PC-9 (cell line): ENCODE results near the gene SLIT1. TPM values are rescaled to one million over a fixed set of nuclear protein-coding genes. Genes with fewer than 3 reads are reported as not detected.

Experiments used
- BruUV-seq: library from RNA; stranded (reverse); fragments of 400-500 nt; replicated peaks from 2 replicates; lab custom pipeline; 2021; lab: Mats Ljungman, UMichigan
- CTCF ChIA-PET: fragments of 300-600 bp; sonication (Branson Sonifier 250); formaldehyde crosslinking; loops from one replicate; lab custom pipeline; 2022; ENCODE audit warnings: antibody characterized with exemption; lab: Charles Lee
- POLR2A ChIA-PET: fragments of 300-600 bp; sonication (Branson Sonifier 250); formaldehyde crosslinking; loops from one replicate; lab custom pipeline; 2022; ENCODE audit warnings: antibody characterized with exemption; ENCODE audit not compliant: unreplicated experiment; lab: Charles Lee
- DNase-seq, 2 experiments: peaks; one replicate each; pipeline versions ENCODE4 v3.0.0 to v3.0.0-alpha.2; 2015 to 2022; ENCODE audit warnings: mixed read lengths in 1 of 2
- H2AFZ ChIP-seq: fragments of 200-600 bp; sonication (generic); 2 replicates; pipeline ENCODE4 v1.8.1; 2017; ENCODE audit warnings: antibody characterized with exemption
- H3F3A ChIP-seq: fragments of 200-600 bp; sonication (generic); 2 replicates; pipeline ENCODE4 v1.8.1; 2017; ENCODE audit warnings: antibody characterized with exemption, mild to moderate bottlenecking, low read depth; ENCODE audit not compliant: insufficient read depth
- H3K27ac ChIP-seq: fragments of 200-600 bp; sonication (generic); 2 replicates; pipeline ENCODE4 v1.6.1; 2016; ENCODE audit warnings: mixed run types
- H3K27me3 ChIP-seq: fragments of 200-600 bp; sonication (generic); 2 replicates; pipeline ENCODE4 v1.6.1; 2016; ENCODE audit warnings: low read depth, mixed run types; ENCODE audit not compliant: insufficient read depth
- H3K36me3 ChIP-seq: fragments of 200-600 bp; sonication (generic); 2 replicates; pipeline ENCODE4 v1.6.1; 2016; ENCODE audit warnings: low read depth, mixed run types
- H3K4me1 ChIP-seq: fragments of 200-600 bp; sonication (generic); replicated peaks from 2 replicates; pipeline ENCODE4 v1.6.1; 2016; ENCODE audit warnings: mixed run types; ENCODE audit not compliant: insufficient read depth
- H3K4me2 ChIP-seq: fragments of 200-600 bp; sonication (generic); 2 replicates; pipeline ENCODE4 v1.6.1; 2017; ENCODE audit warnings: mixed run types
- H3K4me3 ChIP-seq: fragments of 200-600 bp; sonication (generic); 2 replicates; pipeline ENCODE4 v1.6.1; 2016; ENCODE audit warnings: mixed run types
- H3K79me2 ChIP-seq: fragments of 200-600 bp; sonication (generic); 2 replicates; pipeline ENCODE4 v1.6.1; 2017; ENCODE audit warnings: low read depth, mixed run types
- H3K9me2 ChIP-seq: fragments of 200-600 bp; sonication (generic); 2 replicates; pipeline ENCODE4 v1.8.1; 2017; ENCODE audit warnings: mild to moderate bottlenecking; ENCODE audit not compliant: insufficient read depth
- H3K9me3 ChIP-seq: fragments of 200-600 bp; sonication (generic); 2 replicates; pipeline ENCODE4 v1.8.1; 2016; ENCODE audit warnings: low read depth; ENCODE audit not compliant: insufficient read depth
- H4K20me1 ChIP-seq: fragments of 200-600 bp; sonication (generic); 2 replicates; pipeline ENCODE4 v1.8.1; 2017; ENCODE audit not compliant: insufficient read depth
- CTCF ChIP-seq: fragments of 200-600 bp; sonication (generic); conservative IDR thresholded peaks from 2 replicates; pipeline ENCODE4 v1.6.1; 2017; ENCODE audit warnings: mixed run types, antibody characterized with exemption, mild to moderate bottlenecking, moderate library complexity
- EZH2 ChIP-seq: fragments of 200-600 bp; sonication (generic); IDR thresholded peaks from 2 replicates; pipeline ENCODE4 v1.8.0; 2017; ENCODE audit warnings: antibody characterized with exemption, low read depth
- intact Hi-C: fragments of 100-400 bp; cut with micrococcal nuclease; formaldehyde crosslinking; loops from one replicate; pipeline ENCODE4 v1.10.0; 2022; ENCODE audit not compliant: unreplicated experiment
- total RNA-seq: library from RNA; stranded (reverse); gene quantifications from 2 replicates; pipeline ENCODE4 v1.2.3, GENCODE V29; 2021

Gene SLIT1
- total RNA-seq, 1 experiment from 2014 or later = not detected

DNA sequence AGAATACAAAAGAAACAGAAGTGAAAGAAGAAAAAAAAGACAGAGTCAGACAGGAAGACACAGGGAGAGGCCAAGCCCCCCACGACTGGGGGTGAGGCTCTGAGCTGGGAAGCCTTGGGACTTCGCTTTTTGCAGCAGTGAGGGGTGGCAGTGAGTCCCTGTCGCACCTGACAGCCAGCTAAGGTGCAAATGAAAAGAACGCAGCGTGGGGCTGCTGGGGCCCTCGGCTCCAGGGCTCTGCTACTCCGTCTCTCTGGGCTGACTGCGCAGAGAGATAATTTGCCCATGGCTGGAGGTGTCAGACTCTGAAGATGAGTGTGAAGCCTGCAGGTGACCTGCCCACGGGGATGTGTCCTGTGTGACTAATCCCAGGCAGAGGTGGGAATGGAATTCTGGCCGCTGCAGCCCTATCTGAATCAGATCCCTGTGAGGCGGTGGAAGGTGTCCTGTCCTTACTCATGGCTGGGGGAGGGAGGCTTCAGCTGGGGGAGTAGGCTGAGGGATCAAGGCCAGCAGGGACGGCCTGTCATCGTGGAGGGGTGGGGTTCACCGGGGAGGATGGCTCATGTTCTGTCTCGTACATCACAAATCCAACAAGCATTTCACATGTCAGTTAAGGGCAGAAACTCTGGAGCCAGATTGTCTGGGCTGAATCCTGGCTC, 96.4 kb downstream of the SLIT1 start:
- Histone ChIP-seq H3K9me2 (no peaks in the 10 kb centered on the region), H3K4me2 (no peak overlapping the region), H3K36me3 (no peaks in the 10 kb centered on the region), H3K79me2 (no peaks in the 10 kb centered on the region), H2AFZ (no peak overlapping the region), H4K20me1 (no peaks in the 10 kb centered on the region), H3K4me3 (no peak overlapping the region), H3F3A (no peaks in the 10 kb centered on the region), H3K9me3 (no peaks in the 10 kb centered on the region), H3K4me1 (no peaks in the 10 kb centered on the region), H3K27ac (no peak overlapping the region), H3K27me3 (peaks cover 55% of the 10 kb centered on the region)
- ChIA-PET POLR2A (no interaction called here), CTCF (no interaction called here)
- no peak for DNase-seq
- BruUV-seq = no TSS peak
- TF ChIP-seq CTCF = no peak
- TF ChIP-seq EZH2 = no peak
- intact Hi-C loops = no loop called here

DNA sequence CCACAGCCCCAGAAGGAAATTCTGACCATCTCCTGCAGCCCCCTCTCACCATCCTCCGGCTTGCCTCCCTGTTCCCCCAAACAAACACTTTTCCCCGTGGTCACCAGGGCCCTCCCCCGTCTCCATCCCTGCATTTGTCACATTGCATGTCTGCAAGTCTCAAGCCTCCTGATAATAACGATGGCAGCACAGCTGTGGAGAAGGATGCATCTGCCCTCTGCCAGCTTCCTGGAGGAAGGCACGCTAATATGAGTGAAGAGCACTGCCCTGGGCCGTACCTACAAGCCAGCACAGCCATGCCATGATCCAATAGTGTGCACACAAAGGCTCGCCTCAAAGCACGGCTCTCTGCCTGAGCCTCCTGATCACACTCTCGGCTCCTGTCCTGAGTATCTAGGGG, 98.5 kb downstream of the SLIT1 start:
- intact Hi-C loops = no loop called here
- H3F3A ChIP-seq = no peaks in the 10 kb centered on the region
- POLR2A ChIA-PET = no interaction called here
- no peaks in the 10 kb centered on the region for H3K36me3 ChIP-seq
- H3K27ac ChIP-seq = no peak overlapping the region
- H3K27me3 ChIP-seq = peaks cover 34% of the 10 kb centered on the region
- no peaks in the 10 kb centered on the region for H3K79me2 ChIP-seq
- H2AFZ ChIP-seq = no peak overlapping the region
- no TSS peak for BruUV-seq
- H4K20me1 ChIP-seq = no peaks in the 10 kb centered on the region
- H3K4me3 ChIP-seq = no peak overlapping the region
- H3K9me2 ChIP-seq = no peaks in the 10 kb centered on the region
- CTCF ChIA-PET = interaction anchor here (0.6 kb wide), 1 partner anchor 958 kb away, joined by 11 read pairs; no protein-coding TSS in a partner anchor
- no peaks in the 10 kb centered on the region for H3K4me1 ChIP-seq
- no peak for DNase-seq
- no peaks in the 10 kb centered on the region for H3K9me3 ChIP-seq
- H3K4me2 ChIP-seq = no peak overlapping the region
- TF ChIP-seq EZH2 (no peak), CTCF (no peak)

- Histone ChIP-seq H2AFZ (no peak overlapping the region), H3K9me2 (no peaks in the 10 kb centered on the region), H3K36me3 (no peaks in the 10 kb centered on the region), H3K27me3 (peaks cover 29% of the 10 kb centered on the region), H3K79me2 (no peaks in the 10 kb centered on the region), H3K27ac (no peak overlapping the region), H3K4me3 (no peak overlapping the region), H3K9me3 (no peaks in the 10 kb centered on the region), H3F3A (no peaks in the 10 kb centered on the region), H3K4me1 (no peaks in the 10 kb centered on the region), H3K4me2 (no peak overlapping the region), H4K20me1 (no peaks in the 10 kb centered on the region)
- CTCF ChIA-PET = no interaction called here
- POLR2A ChIA-PET = no interaction called here
- no TSS peak for BruUV-seq
- TF ChIP-seq EZH2 = no peak
- no peak for TF ChIP-seq CTCF
- DNase-seq = no peak
- intact Hi-C loops = no loop called here
These were observed 99.2 kb downstream of the SLIT1 start for GRCh38 chr10:97086530-97086929.
